ENCODE results near the gene THRB.

Gene THRB

GRCh38 chr3:24373198-24373959 lies 121.3 kb downstream of the THRB start:
- no peak for DNase-seq

- DNase-seq = no peak
Observed at GRCh38 chr3:24372559-24373197, 122.0 kb downstream of the THRB start.

GRCh38 chr3:24370352-24371090 lies 124.1 kb downstream of the THRB start:
- no peak for DNase-seq

GRCh38 chr3:24368605-24369004 lies 126.0 kb downstream of the THRB start:
- no peak for DNase-seq

DNA sequence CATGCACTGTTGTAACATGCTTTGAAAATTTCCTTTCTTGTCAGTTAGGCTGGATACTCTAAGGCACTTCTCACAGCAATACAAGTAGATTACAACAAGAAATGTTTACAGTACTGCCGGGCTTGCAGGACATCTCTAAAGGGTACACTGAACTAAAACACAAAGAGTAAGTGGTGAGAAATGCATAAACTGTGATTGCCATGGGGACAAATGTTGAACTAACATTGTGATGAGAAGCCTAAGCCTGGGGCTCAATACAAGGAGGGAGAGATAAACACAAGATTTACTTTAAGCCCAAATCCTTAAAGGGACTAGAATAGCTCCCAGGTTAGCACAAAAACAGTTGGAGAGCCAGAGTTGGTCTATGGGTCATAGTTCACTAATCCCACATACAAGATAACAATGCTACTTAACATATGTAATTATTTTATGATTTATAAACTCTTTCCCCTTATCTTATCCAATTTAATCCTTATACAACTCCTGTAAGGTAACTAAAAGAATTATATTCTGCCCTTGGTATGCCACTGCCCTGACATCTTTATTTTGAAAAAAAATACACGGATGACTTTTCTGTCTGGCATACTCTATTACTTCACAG lies 126.9 kb downstream of the THRB start:
- DNase-seq = no peak

GRCh38 chr3:24367216-24367615 lies 127.4 kb downstream of the THRB start:
- DNase-seq = no peak

DNA sequence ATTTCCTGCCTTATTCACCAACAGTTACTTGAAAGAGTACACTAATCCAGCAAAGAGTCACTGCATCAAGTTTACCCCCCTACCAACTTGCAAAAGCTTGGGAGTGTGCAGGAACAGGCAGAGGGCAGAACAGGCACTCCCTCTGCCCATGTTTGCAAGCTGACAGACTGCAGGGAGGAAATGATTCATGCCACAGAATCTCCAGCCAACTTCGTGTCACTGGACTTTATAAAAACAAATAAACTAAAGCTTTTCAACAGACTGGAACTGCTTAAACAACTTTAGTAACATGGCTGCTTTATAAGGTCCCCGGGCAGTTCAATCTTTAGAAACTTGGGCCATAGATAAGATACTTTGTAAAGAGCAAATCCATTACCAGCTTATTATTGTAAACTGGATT lies 129.5 kb downstream of the THRB start:
- DNase-seq = no peak

GRCh38 chr3:24364359-24364758 lies 130.3 kb downstream of the THRB start:
- no peak for DNase-seq

DNA sequence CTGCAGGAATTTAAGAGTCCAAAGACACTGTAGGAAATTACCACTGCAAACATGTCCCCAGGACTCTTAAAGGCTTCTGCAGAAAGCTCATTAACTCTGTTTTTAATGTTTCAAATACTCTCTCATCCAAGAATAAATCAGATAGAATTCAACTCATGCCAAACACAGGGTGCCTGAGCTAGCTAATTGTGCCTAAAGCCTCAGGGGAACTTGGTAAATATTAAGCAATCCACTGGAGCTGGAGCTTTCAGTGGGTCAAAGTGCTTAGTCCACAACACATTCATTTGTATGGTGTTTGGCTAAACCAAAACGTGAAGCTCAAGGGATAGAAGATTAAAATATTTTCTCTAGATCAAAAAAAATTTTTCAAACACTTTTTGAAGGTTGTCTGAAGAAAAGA lies 131.4 kb downstream of the THRB start:
- DNase-seq = no peak

GRCh38 chr3:24361623-24362022 lies 133.0 kb downstream of the THRB start:
- DNase-seq = no peak

- no peak for DNase-seq
Observed at GRCh38 chr3:24360957-24361356, 133.7 kb downstream of the THRB start.

- DNase-seq = no peak
Observed at GRCh38 chr3:24359645-24360462, 134.8 kb downstream of the THRB start.

DNA sequence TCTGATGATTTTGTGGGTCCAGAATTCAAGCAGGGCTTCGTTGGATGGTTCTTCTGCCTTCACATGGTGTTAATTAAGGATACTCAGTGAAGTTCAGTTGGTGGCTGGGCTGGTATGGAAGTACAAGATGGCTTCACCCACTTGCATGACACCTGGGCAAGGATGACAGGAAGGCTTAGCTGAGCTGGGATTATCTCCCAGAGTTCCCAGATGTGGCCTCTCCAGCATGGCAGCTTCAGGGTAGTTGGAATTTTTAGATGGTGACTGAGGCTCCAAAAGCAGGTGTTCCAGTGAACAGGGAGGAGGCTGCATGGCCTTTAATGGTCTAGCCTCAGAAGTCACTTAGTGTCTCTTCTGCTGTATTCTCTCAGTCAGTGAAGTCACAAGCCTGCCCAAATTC lies 135.5 kb downstream of the THRB start:
- DNase-seq = no peak

DNA sequence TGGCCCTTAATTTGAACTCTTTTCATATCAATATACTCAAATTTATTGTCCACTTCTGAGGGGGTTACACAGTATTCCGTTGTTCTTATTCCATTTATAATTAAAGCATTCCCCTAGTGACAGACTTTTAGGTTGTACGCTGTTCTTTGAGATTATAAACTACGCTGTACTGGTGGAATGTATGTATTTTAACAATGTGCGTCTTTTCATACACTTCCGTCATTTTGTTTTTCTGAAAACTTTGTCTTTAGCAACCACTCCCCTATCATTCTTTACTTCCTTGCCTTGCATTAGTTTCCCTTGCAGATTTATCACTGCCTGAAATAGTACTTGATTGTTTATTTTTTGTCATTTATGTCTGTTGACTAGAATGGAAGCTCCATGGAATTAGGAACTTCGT lies 137.0 kb downstream of the THRB start:
- no peak for DNase-seq

DNA sequence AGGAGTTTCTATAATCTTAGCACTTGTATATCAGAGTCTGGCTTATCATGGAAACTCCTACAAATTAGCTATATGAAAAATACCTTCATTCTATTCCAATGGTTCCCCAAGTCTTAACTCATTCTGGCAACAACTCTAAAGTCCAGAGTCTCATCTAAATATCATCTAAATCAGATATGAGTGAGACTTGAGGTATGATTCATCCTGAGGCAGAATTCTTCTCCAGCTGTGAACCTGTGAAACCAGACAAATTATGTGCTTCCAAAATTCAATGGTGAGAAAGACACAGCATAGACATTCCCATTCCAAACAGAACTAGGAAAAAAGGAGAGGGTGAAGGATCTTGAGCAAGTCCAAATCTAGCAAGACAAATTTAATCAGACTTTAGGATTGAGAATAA lies 138.8 kb downstream of the THRB start:
- DNase-seq = no peak

GRCh38 chr3:24354230-24354629 lies 140.4 kb downstream of the THRB start:
- DNase-seq = no peak

GRCh38 chr3:24352893-24353553 lies 141.6 kb downstream of the THRB start:
- DNase-seq = no peak

DNA sequence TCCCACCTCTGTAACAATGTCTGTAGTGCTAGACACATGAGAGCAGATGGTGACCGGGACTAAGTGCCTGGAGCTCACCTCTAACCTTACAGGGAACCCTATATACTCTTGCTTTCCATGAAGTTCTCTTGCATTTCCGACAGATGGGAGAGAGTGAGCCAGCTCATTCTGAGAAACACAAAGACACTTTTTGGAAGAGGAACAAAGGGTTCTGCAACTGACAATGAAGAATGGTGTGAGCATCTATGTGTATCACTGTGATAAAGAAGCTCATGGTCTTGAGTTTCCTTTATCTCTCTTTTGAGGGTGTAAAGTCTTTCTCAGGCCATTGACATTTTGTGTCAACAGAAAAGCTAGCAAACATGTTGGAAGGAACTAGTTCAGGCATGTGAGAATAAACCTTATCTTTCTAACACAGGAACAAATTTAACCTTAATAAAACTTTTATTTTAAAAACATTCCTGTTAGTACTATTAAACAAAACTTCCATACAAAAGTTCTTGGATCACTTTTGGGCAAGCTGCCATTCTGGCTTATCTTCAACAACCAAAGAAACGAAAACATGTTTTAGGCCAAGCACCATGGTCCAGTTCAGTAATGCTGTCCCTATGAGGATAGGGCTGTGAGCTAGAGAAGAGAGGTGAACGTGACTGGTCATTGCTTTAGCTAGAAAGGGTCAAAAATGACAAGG lies 142.7 kb downstream of the THRB start:
- DNase-seq = no peak

DNA sequence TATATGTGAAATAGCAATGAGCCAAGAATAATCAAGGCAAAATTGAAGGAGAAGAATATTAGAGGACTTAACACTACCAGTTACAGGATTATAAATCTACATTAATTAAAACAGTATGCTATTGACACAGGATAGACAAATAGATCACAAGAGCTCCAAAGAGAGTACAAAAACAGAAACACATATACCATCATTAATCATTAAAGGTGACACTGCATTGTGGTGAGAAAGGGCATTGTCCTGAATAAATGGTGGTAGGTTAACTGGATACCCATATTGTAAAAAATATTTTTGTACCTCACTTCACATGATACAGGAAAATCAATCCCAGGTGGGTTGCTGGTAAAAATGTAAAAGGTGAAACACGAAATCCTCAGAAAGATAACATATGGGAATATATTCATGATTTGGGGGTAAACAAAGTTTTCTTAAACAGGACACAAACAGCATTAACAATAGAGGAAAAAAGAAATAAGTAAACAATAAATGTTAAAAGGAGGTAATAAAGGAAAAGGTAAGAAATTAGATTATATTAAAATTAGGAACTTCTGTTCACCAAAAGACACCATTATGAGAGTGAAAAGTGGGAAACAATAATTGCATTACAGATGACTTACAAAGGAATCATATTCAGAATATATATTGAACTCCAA lies 145.2 kb downstream of the THRB start:
- DNase-seq = no peak

GRCh38 chr3:24348348-24348747 lies 146.3 kb downstream of the THRB start:
- no peak for DNase-seq
